HG02678 (cell line): Measurements from ENCODE around the gene HLA-F.

Experiments
- ATAC-seq: cut with Tn5 transposase; IDR thresholded peaks from one replicate; pipeline ENCODE4 v1.9.1; 2021; ENCODE audit warnings: mild to moderate bottlenecking, moderate library complexity; ENCODE audit not compliant: unreplicated experiment

The HLA-F gene

GRCh38 chr6:29723666-29724588, 693 bp downstream of the HLA-F start:
- peak; percentile 35 for ATAC-seq

GRCh38 chr6:29724937-29725869, 2.0 kb downstream of the HLA-F start:
- ATAC-seq: no peak

GRCh38 chr6:29726001-29726400, 2.8 kb downstream of the HLA-F start:
- ATAC-seq: no peak

GRCh38 chr6:29726571-29727194, 3.4 kb downstream of the HLA-F start:
- no peak for ATAC-seq

- ATAC-seq: no peak
Observed at GRCh38 chr6:29727637-29728036, 4.4 kb downstream of the HLA-F start.

- no peak for ATAC-seq
Observed at GRCh38 chr6:29728173-29728874, 5.1 kb downstream of the HLA-F start.

- ATAC-seq: no peak
Observed at GRCh38 chr6:29728875-29729270, 5.6 kb downstream of the HLA-F start.

- ATAC-seq: no peak
Observed at GRCh38 chr6:29729774-29730328, 6.6 kb downstream of the HLA-F start.

GRCh38 chr6:29730575-29731126, 7.4 kb downstream of the HLA-F start:
- ATAC-seq: no peak

GRCh38 chr6:29731281-29731680, 8.0 kb downstream of the HLA-F start:
- ATAC-seq: no peak

GRCh38 chr6:29733057-29733456, 9.8 kb downstream of the HLA-F start:
- no peak for ATAC-seq

- ATAC-seq: no peak
Observed at GRCh38 chr6:29734046-29735018, 11.1 kb downstream of the HLA-F start.

GRCh38 chr6:29736563-29736962, 13.3 kb downstream of the HLA-F start:
- no peak for ATAC-seq

- ATAC-seq: no peak
Observed at GRCh38 chr6:29737707-29738630, 14.7 kb downstream of the HLA-F start.

GRCh38 chr6:29739136-29739881, 16.1 kb downstream of the HLA-F start:
- no peak for ATAC-seq

GRCh38 chr6:29739882-29740261, 16.6 kb downstream of the HLA-F start:
- no peak for ATAC-seq

GRCh38 chr6:29741592-29741991, 18.4 kb downstream of the HLA-F start:
- ATAC-seq: no peak
